ENCODE results near the gene CD72.
"Not testable (repeated sequence)": the region's sequence is repeated elsewhere in the genome, so short reads cannot be mapped to it uniquely, and the experiment has no call there.

- not testable (repeated sequence) for TF ChIP-seq ARNTL (CRISPR knock-in tag; IDR thresholded peaks at IDR 0.05; ENCODE audit: borderline replicate concordance, low read depth); BACH2 (CRISPR knock-in tag; IDR thresholded peaks at IDR 0.05; ENCODE audit: borderline replicate concordance); CSRNP3 (CRISPR knock-in tag; IDR thresholded peaks at IDR 0.05); SNAI2 (CRISPR knock-in tag; IDR thresholded peaks at IDR 0.05); CREB5 (CRISPR knock-in tag; IDR thresholded peaks at IDR 0.05; ENCODE audit: low read depth); ZNF565 (CRISPR knock-in tag; conservative IDR thresholded peaks at IDR 0.05; ENCODE audit: low read depth); GLIS3 (CRISPR knock-in tag; IDR thresholded peaks at IDR 0.05); ZNF70 (CRISPR knock-in tag; IDR thresholded peaks at IDR 0.05); ZC3H10 (CRISPR knock-in tag; IDR thresholded peaks at IDR 0.05)
- TF ChIP-seq, protein P1, sequence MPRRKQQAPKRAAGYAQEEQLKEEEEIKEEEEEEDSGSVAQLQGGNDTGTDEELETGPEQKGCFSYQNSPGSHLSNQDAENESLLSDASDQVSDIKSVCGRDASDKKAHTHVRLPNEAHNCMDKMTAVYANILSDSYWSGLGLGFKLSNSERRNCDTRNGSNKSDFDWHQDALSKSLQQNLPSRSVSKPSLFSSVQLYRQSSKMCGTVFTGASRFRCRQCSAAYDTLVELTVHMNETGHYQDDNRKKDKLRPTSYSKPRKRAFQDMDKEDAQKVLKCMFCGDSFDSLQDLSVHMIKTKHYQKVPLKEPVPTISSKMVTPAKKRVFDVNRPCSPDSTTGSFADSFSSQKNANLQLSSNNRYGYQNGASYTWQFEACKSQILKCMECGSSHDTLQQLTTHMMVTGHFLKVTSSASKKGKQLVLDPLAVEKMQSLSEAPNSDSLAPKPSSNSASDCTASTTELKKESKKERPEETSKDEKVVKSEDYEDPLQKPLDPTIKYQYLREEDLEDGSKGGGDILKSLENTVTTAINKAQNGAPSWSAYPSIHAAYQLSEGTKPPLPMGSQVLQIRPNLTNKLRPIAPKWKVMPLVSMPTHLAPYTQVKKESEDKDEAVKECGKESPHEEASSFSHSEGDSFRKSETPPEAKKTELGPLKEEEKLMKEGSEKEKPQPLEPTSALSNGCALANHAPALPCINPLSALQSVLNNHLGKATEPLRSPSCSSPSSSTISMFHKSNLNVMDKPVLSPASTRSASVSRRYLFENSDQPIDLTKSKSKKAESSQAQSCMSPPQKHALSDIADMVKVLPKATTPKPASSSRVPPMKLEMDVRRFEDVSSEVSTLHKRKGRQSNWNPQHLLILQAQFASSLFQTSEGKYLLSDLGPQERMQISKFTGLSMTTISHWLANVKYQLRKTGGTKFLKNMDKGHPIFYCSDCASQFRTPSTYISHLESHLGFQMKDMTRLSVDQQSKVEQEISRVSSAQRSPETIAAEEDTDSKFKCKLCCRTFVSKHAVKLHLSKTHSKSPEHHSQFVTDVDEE (CRISPR knock-in tag; IDR thresholded peaks at IDR 0.05) = not testable (repeated sequence)
Observed at GRCh38 chr9:35640431-35640830, 22.2 kb upstream of the CD72 start.

Measured in SK-N-SH treated with all-trans-retinoic acid at 6 μM for 48 hours (cell line).